Measurements from ENCODE around the gene CPZ. TPM values are rescaled to one million over a fixed set of nuclear protein-coding genes. Genes with fewer than 3 reads are reported as not detected.

Gene CPZ
- total RNA-seq, 1 donor from 2014 or later = 32.8 TPM

- peaks cover 15% of the 10 kb centered on the region for H3K27me3 Mint-ChIP-seq (ENCODE audit: low read depth)
- H3K4me3 Mint-ChIP-seq = no peak overlapping the region
- H3K36me3 Mint-ChIP-seq = no peaks in the 10 kb centered on the region
- DNase-seq (ENCODE audit: low spot score in 2 of 2, unreplicated experiment in 2 of 2) = no peak
- H3K4me1 Mint-ChIP-seq = peaks cover 21% of the 10 kb centered on the region
- no peak overlapping the region for H3K27ac Mint-ChIP-seq
- no peaks in the 10 kb centered on the region for H3K9me3 Mint-ChIP-seq
- no peak for TF ChIP-seq CTCF (IDR thresholded peaks at IDR 0.05; ENCODE audit: unreplicated experiment)
Observed at GRCh38 chr4:8595237-8596087, 2.9 kb downstream of the CPZ start.

GRCh38 chr4:8596891-8597290 lies 4.3 kb downstream of the CPZ start:
- no peak overlapping the region for H3K4me3 Mint-ChIP-seq
- DNase-seq (ENCODE audit: low spot score in 2 of 2, unreplicated experiment in 2 of 2) = no peak
- H3K27me3 Mint-ChIP-seq (ENCODE audit: low read depth) = peaks cover 12% of the 10 kb centered on the region
- H3K27ac Mint-ChIP-seq = no peak overlapping the region
- peaks cover 18% of the 10 kb centered on the region for H3K4me1 Mint-ChIP-seq
- TF ChIP-seq CTCF (IDR thresholded peaks at IDR 0.05; ENCODE audit: unreplicated experiment) = no peak
- H3K36me3 Mint-ChIP-seq = no peaks in the 10 kb centered on the region
- no peaks in the 10 kb centered on the region for H3K9me3 Mint-ChIP-seq

- Mint-ChIP-seq H3K27me3 (ENCODE audit: low read depth) (peaks cover 12% of the 10 kb centered on the region), H3K36me3 (no peaks in the 10 kb centered on the region), H3K27ac (no peak overlapping the region), H3K4me3 (no peak overlapping the region), H3K9me3 (no peaks in the 10 kb centered on the region), H3K4me1 (peaks cover 18% of the 10 kb centered on the region)
- no peak for DNase-seq (ENCODE audit: low spot score in 2 of 2, unreplicated experiment in 2 of 2)
- no peak for TF ChIP-seq CTCF (IDR thresholded peaks at IDR 0.05; ENCODE audit: unreplicated experiment)
Observed at GRCh38 chr4:8597319-8597718, 4.8 kb downstream of the CPZ start.

GRCh38 chr4:8597791-8598190 lies 5.2 kb downstream of the CPZ start:
- peaks cover 12% of the 10 kb centered on the region for H3K27me3 Mint-ChIP-seq (ENCODE audit: low read depth)
- no peak overlapping the region for H3K27ac Mint-ChIP-seq
- no peaks in the 10 kb centered on the region for H3K9me3 Mint-ChIP-seq
- no peaks in the 10 kb centered on the region for H3K36me3 Mint-ChIP-seq
- peaks cover 18% of the 10 kb centered on the region for H3K4me1 Mint-ChIP-seq
- no peak for TF ChIP-seq CTCF (IDR thresholded peaks at IDR 0.05; ENCODE audit: unreplicated experiment)
- no peak overlapping the region for H3K4me3 Mint-ChIP-seq
- no peak for DNase-seq (ENCODE audit: low spot score in 2 of 2, unreplicated experiment in 2 of 2)

GRCh38 chr4:8598391-8599090 lies 6.0 kb downstream of the CPZ start:
- DNase-seq (ENCODE audit: low spot score in 2 of 2, unreplicated experiment in 2 of 2) = no peak
- Mint-ChIP-seq H3K4me3 (no peak overlapping the region), H3K9me3 (no peaks in the 10 kb centered on the region), H3K4me1 (peaks cover 14% of the 10 kb centered on the region), H3K27me3 (ENCODE audit: low read depth) (peaks cover 7% of the 10 kb centered on the region), H3K36me3 (no peaks in the 10 kb centered on the region), H3K27ac (no peak overlapping the region)
- TF ChIP-seq CTCF (IDR thresholded peaks at IDR 0.05; ENCODE audit: unreplicated experiment) = no peak
